K562 (cell line): ENCODE data around the gene HCAR3.

Experiments
- HMG20A ChIP-seq: fragments of 450-650 bp; formaldehyde crosslinking; conservative IDR thresholded peaks from 2 replicates; pipeline ENCODE4 v1.4.0; 2020; ENCODE audit warnings: mild to moderate bottlenecking, mixed read lengths
- NR2C2 ChIP-seq, 2 experiments: fragments of 200-800 bp in 1 of 2; sonication (Bioruptor generic) in 1 of 2; sonication (generic) in 1 of 2; formaldehyde crosslinking in 1 of 2; IDR thresholded peaks; 2 replicates each; pipeline versions ENCODE4 v1.6.1 to v1.8.0; 2016 to 2022; ENCODE audit warnings: mild to moderate bottlenecking in 1 of 2, missing compliant biosample characterization in 1 of 2, missing genetic modification characterization in 1 of 2, missing genetic modification reagents in 1 of 2

DNA sequence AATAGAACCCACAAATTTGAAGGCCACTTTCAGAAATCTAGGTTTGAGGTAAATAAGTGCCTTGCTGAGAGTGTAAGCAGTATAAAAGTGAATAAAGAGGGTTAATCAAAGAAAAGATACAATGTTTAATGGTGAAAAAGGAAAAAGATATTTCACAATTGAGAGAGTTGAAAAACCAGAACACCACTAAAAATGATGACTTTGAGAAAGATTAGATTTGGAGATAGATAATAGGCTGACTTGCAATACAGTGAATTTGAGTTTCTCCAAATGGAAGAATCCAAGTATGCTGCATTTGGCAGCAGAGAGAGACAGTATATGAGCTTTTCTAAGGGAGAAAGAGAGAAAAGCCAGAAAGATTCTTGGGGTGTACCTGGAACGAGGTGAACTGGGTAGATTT lies 38.2 kb upstream of the HCAR3 start:
- TF ChIP-seq NR2C2 (CRISPR knock-in tag; IDR thresholded peaks at IDR 0.05) (no peak), NR2C2 (tag; IDR thresholded peaks at IDR 0.05) (no peak), HMG20A (no peak)
